KMS-11 (cell line): Measurements from ENCODE around the gene LMO7.
"Not testable (repeated sequence)": the region's sequence is repeated elsewhere in the genome, so short reads cannot be mapped to it uniquely, and the experiment has no call there.

Source experiments
- H2AFZ ChIP-seq: fragments of 200-600 bp; sonication (generic); 2 replicates; pipeline ENCODE4 v1.6.1; 2016; ENCODE audit warnings: antibody characterized with exemption, mixed run types, low read depth
- H3K27ac ChIP-seq: fragments of 200-600 bp; sonication (generic); 2 replicates; pipeline ENCODE4 v1.6.1; 2016; ENCODE audit warnings: mild to moderate bottlenecking, mixed run types
- H3K27me3 ChIP-seq: fragments of 200-600 bp; sonication (generic); 2 replicates; pipeline ENCODE4 v1.6.1; 2017; ENCODE audit warnings: mild to moderate bottlenecking, low read depth, mixed run types, moderate library complexity; ENCODE audit not compliant: insufficient read depth
- H3K36me3 ChIP-seq: fragments of 200-600 bp; sonication (generic); 2 replicates; pipeline ENCODE4 v1.6.1; 2017; ENCODE audit warnings: mild to moderate bottlenecking, mixed run types; ENCODE audit not compliant: insufficient read depth
- H3K4me1 ChIP-seq: fragments of 200-600 bp; sonication (generic); 2 replicates; pipeline ENCODE4 v1.6.1; 2016; ENCODE audit warnings: mild to moderate bottlenecking, low read depth, mixed run types; ENCODE audit not compliant: poor library complexity, severe bottlenecking
- H3K4me2 ChIP-seq: fragments of 200-600 bp; sonication (generic); 2 replicates; pipeline ENCODE4 v1.7.0; 2016; ENCODE audit warnings: mild to moderate bottlenecking, mixed run types
- H3K4me3 ChIP-seq: fragments of 200-600 bp; sonication (generic); IDR thresholded peaks from 2 replicates; pipeline ENCODE4 v1.6.1; 2017; ENCODE audit warnings: low read depth, low read length, mixed read lengths; ENCODE audit not compliant: insufficient read depth
- H3K79me2 ChIP-seq: fragments of 200-600 bp; sonication (generic); 2 replicates; pipeline ENCODE4 v1.6.1; 2016; ENCODE audit warnings: low read depth, mixed run types; ENCODE audit not compliant: insufficient read depth
- H3K9ac ChIP-seq: fragments of 200-600 bp; sonication (generic); 2 replicates; pipeline ENCODE4 v1.6.1; 2016; ENCODE audit warnings: mild to moderate bottlenecking, mixed run types
- H4K20me1 ChIP-seq: fragments of 200-600 bp; sonication (generic); 2 replicates; pipeline ENCODE4 v1.6.1; 2016; ENCODE audit warnings: mild to moderate bottlenecking, mixed run types; ENCODE audit not compliant: insufficient read depth
- CTCF ChIP-seq: fragments of 200-600 bp; sonication (generic); conservative IDR thresholded peaks from 2 replicates; pipeline ENCODE4 v1.6.1; 2017; ENCODE audit warnings: low read depth, mild to moderate bottlenecking, antibody characterized with exemption, low read length, moderate library complexity, mixed read lengths

Gene LMO7

GRCh38 chr13:75792526-75793187 lies 156.5 kb downstream of the LMO7 start:
- Histone ChIP-seq H3K4me3 (no peak overlapping the region), H3K4me1 (no peaks in the 10 kb centered on the region), H3K27me3 (no peaks in the 10 kb centered on the region), H3K36me3 (no peaks in the 10 kb centered on the region), H3K79me2 (no peaks in the 10 kb centered on the region), H3K4me2 (no peak overlapping the region), H2AFZ (no peak overlapping the region), H4K20me1 (no peaks in the 10 kb centered on the region), H3K27ac (no peak overlapping the region), H3K9ac (no peak overlapping the region)
- no peak for TF ChIP-seq CTCF

GRCh38 chr13:75793188-75793567 lies 157.0 kb downstream of the LMO7 start:
- not testable (repeated sequence) for H3K9ac ChIP-seq, H3K4me1 ChIP-seq, H3K79me2 ChIP-seq, H2AFZ ChIP-seq, H3K27me3 ChIP-seq, H4K20me1 ChIP-seq, H3K36me3 ChIP-seq, H3K27ac ChIP-seq, H3K4me2 ChIP-seq, H3K4me3 ChIP-seq

GRCh38 chr13:75794663-75795062 lies 158.5 kb downstream of the LMO7 start:
- Histone ChIP-seq H3K27me3 (no peaks in the 10 kb centered on the region), H2AFZ (no peak overlapping the region), H3K4me1 (no peaks in the 10 kb centered on the region), H3K79me2 (no peaks in the 10 kb centered on the region), H3K4me3 (no peak overlapping the region), H3K9ac (no peak overlapping the region), H3K36me3 (no peaks in the 10 kb centered on the region), H3K27ac (no peak overlapping the region), H3K4me2 (no peak overlapping the region), H4K20me1 (no peaks in the 10 kb centered on the region)
- no peak for TF ChIP-seq CTCF

GRCh38 chr13:75795274-75795673 lies 159.1 kb downstream of the LMO7 start:
- TF ChIP-seq CTCF = no peak
- Histone ChIP-seq H3K79me2 (no peaks in the 10 kb centered on the region), H3K4me3 (no peak overlapping the region), H3K9ac (no peak overlapping the region), H3K27me3 (no peaks in the 10 kb centered on the region), H3K27ac (no peak overlapping the region), H3K4me2 (no peak overlapping the region), H3K36me3 (no peaks in the 10 kb centered on the region), H3K4me1 (no peaks in the 10 kb centered on the region), H2AFZ (no peak overlapping the region), H4K20me1 (no peaks in the 10 kb centered on the region)

GRCh38 chr13:75796825-75797224 lies 160.7 kb downstream of the LMO7 start:
- H3K4me3 ChIP-seq = no peak overlapping the region
- H3K4me2 ChIP-seq = no peak overlapping the region
- no peak overlapping the region for H3K27ac ChIP-seq
- H3K27me3 ChIP-seq = no peaks in the 10 kb centered on the region
- H3K36me3 ChIP-seq = no peaks in the 10 kb centered on the region
- no peak overlapping the region for H2AFZ ChIP-seq
- H3K4me1 ChIP-seq = no peaks in the 10 kb centered on the region
- no peak for TF ChIP-seq CTCF
- H3K79me2 ChIP-seq = no peaks in the 10 kb centered on the region
- H4K20me1 ChIP-seq = no peaks in the 10 kb centered on the region
- no peak overlapping the region for H3K9ac ChIP-seq
